ENCODE data around the gene ZFP62. TPM values are rescaled to one million over a fixed set of nuclear protein-coding genes. Genes with fewer than 3 reads are reported as not detected.

The ZFP62 gene
- total and polyA plus RNA-seq, 2 of the 4 experiments (the other 2 are of a cell fraction), result 8.2 to 20.3 TPM

DNA sequence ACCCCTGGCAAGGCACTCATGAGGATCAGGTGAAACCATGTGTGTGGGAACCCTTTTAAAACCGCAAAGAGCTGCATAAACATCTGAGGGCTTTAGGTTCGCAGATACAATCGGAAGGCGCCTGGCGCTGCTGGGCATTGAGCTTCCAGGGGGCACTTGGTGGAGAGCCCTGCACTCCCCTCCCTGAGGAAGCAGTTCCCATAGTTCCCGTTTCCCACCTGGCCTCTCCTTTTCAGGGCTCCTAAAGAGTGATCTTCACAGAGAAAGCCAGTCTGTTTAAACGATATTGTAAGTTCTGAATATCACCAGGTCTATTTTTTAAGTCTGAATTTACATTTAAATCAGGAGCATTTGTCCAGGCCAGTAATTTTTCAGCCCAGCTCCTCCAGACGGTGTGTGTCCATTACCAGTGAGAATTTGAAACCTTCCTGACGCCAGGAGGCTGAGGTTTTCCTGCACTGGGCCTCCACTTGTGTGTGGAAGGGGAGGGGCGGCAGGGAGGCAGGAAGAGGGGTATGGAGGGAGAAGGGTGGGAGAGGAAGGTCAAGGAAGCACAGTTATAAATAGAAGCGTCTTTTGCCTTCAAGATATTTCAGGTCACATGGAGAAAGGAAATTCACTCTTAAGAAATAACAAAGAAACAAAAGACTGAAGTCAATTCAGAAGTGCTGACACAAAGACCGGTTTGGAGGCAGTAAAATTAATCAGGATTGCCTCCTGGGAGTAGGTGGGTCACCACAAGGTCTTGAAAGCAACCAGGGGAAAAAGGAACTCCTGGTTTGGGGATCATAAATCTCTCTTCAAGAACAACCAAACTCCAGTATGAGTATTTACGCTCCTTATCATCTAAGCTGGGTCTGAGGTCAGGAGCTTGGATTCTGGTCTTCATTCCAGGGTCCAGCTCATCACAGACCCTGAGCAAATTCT is 44.2 kb downstream of the ZFP62 start:
- in situ Hi-C loops (cut with MboI; ENCODE audit: low sequenced_read_pairs), result no loop called here
- ATAC-seq (ENCODE audit: low read depth) (peak; percentile 71), DNase-seq (peak; percentile 44)
- H4K91ac ChIP-seq (ENCODE audit: insufficient read depth, low read depth, low read length), result peak overlapping the region; percentile 10; the same call in 1 of the 2 replicates
- peak overlapping the region; percentile 29; the same call in 1 of the 2 replicates for H3K27ac ChIP-seq (ENCODE audit: insufficient read depth, low read length)
- ChIA-PET POLR2A (ENCODE audit: unreplicated experiment) (no interaction called here), CTCF (interaction anchor here (1.6 kb wide), 1 partner anchor 52 kb away, joined by 3 read pairs; no protein-coding TSS in a partner anchor)
- no peaks in the 10 kb centered on the region for H3K36me3 ChIP-seq (ENCODE audit: control insufficient read depth, insufficient read depth, low read length)
- peak overlapping the region; percentile 21; the same call in 2 of the 3 replicates for H2BK15ac ChIP-seq (ENCODE audit: low read depth, low read length)
- H3K4me3 ChIP-seq (ENCODE audit: insufficient read depth, low read depth, low read length), result no peak overlapping the region
- intact Hi-C loops (cut with micrococcal nuclease), result no loop called here
- H2BK5ac ChIP-seq (ENCODE audit: low read depth, low read length, poor library complexity, severe bottlenecking), result peak overlapping the region; percentile 77
- peak overlapping the region; percentile 78; the same call in 1 of the 2 replicates for H2BK120ac ChIP-seq (ENCODE audit: low read depth, low read length)
- H3K9me1 ChIP-seq (ENCODE audit: insufficient read depth, low read length), result no peaks in the 10 kb centered on the region; the same call in 1 of the 2 replicates
- dilution Hi-C loops (cut with HindIII; ENCODE audit: low sequenced_read_pairs, unreplicated experiment), result no loop called here
- H2AFZ ChIP-seq (replicated peaks; ENCODE audit: low read length, poor library complexity), result peak overlapping the region; percentile 88
- H4K20me1 ChIP-seq (ENCODE audit: insufficient read depth, low read length), result no peaks in the 10 kb centered on the region
- BruUV-seq (replicated peaks), result no TSS peak
- H3K27me3 ChIP-seq (ENCODE audit: control insufficient read depth, insufficient read depth, low read length), result no peaks in the 10 kb centered on the region
- no peak overlapping the region; the same call in 1 of the 2 replicates for H3K9ac ChIP-seq (ENCODE audit: low read depth, low read length)
- peak overlapping the region; percentile 60 for H2AK9ac ChIP-seq (replicated peaks; ENCODE audit: low read depth, low read length, poor library complexity)
- peak overlapping the region; percentile 87 for H4K5ac ChIP-seq (ENCODE audit: low read depth, low read length)
- H3K18ac ChIP-seq (ENCODE audit: low read depth, low read length), result peak overlapping the region; percentile 81
- H3K14ac ChIP-seq (replicated peaks; ENCODE audit: low read depth, low read length), result peak overlapping the region; percentile 83
- no peaks in the 10 kb centered on the region for H3K9me3 ChIP-seq (ENCODE audit: control insufficient read depth, insufficient read depth, low read length)
- H3K79me1 ChIP-seq (ENCODE audit: low read depth in 1 of 2, low read length in 2 of 2), result no peaks in the 10 kb centered on the region; a peak in 1 of 4 replicates
- H2BK20ac ChIP-seq (ENCODE audit: low read depth, low read length), result no peak overlapping the region; the same call in 1 of the 2 replicates
- H3K56ac ChIP-seq (ENCODE audit: extremely low read depth, insufficient read depth, low read length), result no peak overlapping the region
- peak overlapping the region; percentile 17 to 73; a peak in 2 of 4 replicates for H4K8ac ChIP-seq (ENCODE audit: low read depth in 2 of 2, low read length in 2 of 2)
- WGBS, 2 experiments (ENCODE audit: extremely low coverage in 2 of 2, insufficient read length in 1 of 2), result no CpG with 5 or more reads among the region's 13 CpGs
- peak overlapping the region; percentile 59 for H3K4ac ChIP-seq (ENCODE audit: low read depth, low read length)
- peak overlapping the region; percentile 5; the same call in 1 of the 2 replicates for H2AK5ac ChIP-seq (ENCODE audit: low read depth, low read length)
- H3K23ac ChIP-seq (ENCODE audit: low read depth, low read length), result peak overlapping the region; percentile 51; the same call in 1 of the 2 replicates
- H3K4me1 ChIP-seq (ENCODE audit: control insufficient read depth, insufficient read depth, low read length), result peaks cover 11% of the 10 kb centered on the region
- peak overlapping the region; percentile 5; the same call in 1 of the 2 replicates for H3K4me2 ChIP-seq (ENCODE audit: low read depth, low read length)
- no peak for TF ChIP-seq MXI1 (IDR thresholded peaks at IDR 0.05; ENCODE audit: borderline replicate concordance, low read depth, low read length)
- TF ChIP-seq RFX5 (IDR thresholded peaks at IDR 0.05; ENCODE audit: low read depth, low read length), result no peak
- no peak for TF ChIP-seq SMC3 (IDR thresholded peaks at IDR 0.05; ENCODE audit: low read depth, low read length)
- TF ChIP-seq ELK1 (IDR thresholded peaks at IDR 0.05; ENCODE audit: borderline replicate concordance, low read depth, low read length), result no peak
- no peak for TF ChIP-seq BHLHE40 (IDR thresholded peaks at IDR 0.05; ENCODE audit: low read depth, low read length)
- TF ChIP-seq MAFK (IDR thresholded peaks at IDR 0.05; ENCODE audit: low read depth, low read length), result no peak
- TF ChIP-seq NFE2L2 (IDR thresholded peaks at IDR 0.05; ENCODE audit: low read depth, low read length), result no peak
- no peak for TF ChIP-seq USF2 (IDR thresholded peaks at IDR 0.05; ENCODE audit: low read depth, low read length)
- no peak for TF ChIP-seq CEBPB (IDR thresholded peaks at IDR 0.05; ENCODE audit: low read depth, low read length)
- TF ChIP-seq MAZ (IDR thresholded peaks at IDR 0.05; ENCODE audit: borderline replicate concordance, low read depth, low read length), result no peak
- TF ChIP-seq POLR2A (IDR thresholded peaks at IDR 0.05; ENCODE audit: low read depth, low read length), result no peak
- TF ChIP-seq RAD21 (IDR thresholded peaks at IDR 0.05; ENCODE audit: low read length), result no peak
- no peak for TF ChIP-seq CHD1 (IDR thresholded peaks at IDR 0.05; ENCODE audit: low read depth, low read length)

All from IMR-90 (cell line).